WTC11 (cell line): ENCODE data around the gene KLHDC4.

Experiments
- ATF3 ChIP-seq: sonication (generic); formaldehyde crosslinking; conservative IDR thresholded peaks from 2 replicates; pipeline ENCODE4 v1.8.1; 2022; ENCODE audit warnings: mild to moderate bottlenecking, missing genetic modification reagents
- CREB1 ChIP-seq: sonication (generic); formaldehyde crosslinking; IDR thresholded peaks from 2 replicates; pipeline ENCODE4 v1.8.0; 2023; ENCODE audit warnings: mild to moderate bottlenecking, missing genetic modification reagents
- CTCF ChIP-seq: fragments of 200-600 bp; IDR thresholded peaks from 2 replicates; pipeline ENCODE4 v1.8.0; 2022; ENCODE audit warnings: antibody characterized with exemption
- GABPB1 ChIP-seq: sonication (generic); formaldehyde crosslinking; IDR thresholded peaks from 2 replicates; pipeline ENCODE4 v1.8.1; 2023; ENCODE audit warnings: mild to moderate bottlenecking, missing genetic modification reagents
- PREB ChIP-seq: sonication (generic); formaldehyde crosslinking; IDR thresholded peaks from 2 replicates; pipeline ENCODE4 v1.8.1; 2022; ENCODE audit warnings: mild to moderate bottlenecking, missing genetic modification reagents, moderate library complexity, borderline replicate concordance
- TEAD1 ChIP-seq: sonication (generic); formaldehyde crosslinking; IDR thresholded peaks from 2 replicates; pipeline ENCODE4 v1.8.0; 2022; ENCODE audit warnings: mild to moderate bottlenecking, missing genetic modification reagents
- ZNF232 ChIP-seq: sonication (generic); formaldehyde crosslinking; IDR thresholded peaks from 2 replicates; pipeline ENCODE4 v1.8.0; 2022; ENCODE audit warnings: mild to moderate bottlenecking, missing genetic modification reagents
- TF ChIP-seq, protein P1 (sequence below): sonication (generic); formaldehyde crosslinking; IDR thresholded peaks from 2 replicates; pipeline ENCODE4 v1.8.1; 2022; ENCODE audit warnings: low read depth, missing genetic modification reagents, borderline replicate concordance
- TF ChIP-seq, protein P2 (sequence below): sonication (generic); formaldehyde crosslinking; IDR thresholded peaks from 2 replicates; pipeline ENCODE4 v1.8.1; 2023; ENCODE audit warnings: mild to moderate bottlenecking, moderate library complexity, missing genetic modification reagents

- TF ChIP-seq ZNF232 (CRISPR knock-in tag) (no peak), GABPB1 (CRISPR knock-in tag) (no peak), TEAD1 (CRISPR knock-in tag) (no peak), ATF3 (CRISPR knock-in tag) (no peak), CTCF (no peak), CREB1 (no peak), PREB (CRISPR knock-in tag) (no peak)
- TF ChIP-seq, protein P1, sequence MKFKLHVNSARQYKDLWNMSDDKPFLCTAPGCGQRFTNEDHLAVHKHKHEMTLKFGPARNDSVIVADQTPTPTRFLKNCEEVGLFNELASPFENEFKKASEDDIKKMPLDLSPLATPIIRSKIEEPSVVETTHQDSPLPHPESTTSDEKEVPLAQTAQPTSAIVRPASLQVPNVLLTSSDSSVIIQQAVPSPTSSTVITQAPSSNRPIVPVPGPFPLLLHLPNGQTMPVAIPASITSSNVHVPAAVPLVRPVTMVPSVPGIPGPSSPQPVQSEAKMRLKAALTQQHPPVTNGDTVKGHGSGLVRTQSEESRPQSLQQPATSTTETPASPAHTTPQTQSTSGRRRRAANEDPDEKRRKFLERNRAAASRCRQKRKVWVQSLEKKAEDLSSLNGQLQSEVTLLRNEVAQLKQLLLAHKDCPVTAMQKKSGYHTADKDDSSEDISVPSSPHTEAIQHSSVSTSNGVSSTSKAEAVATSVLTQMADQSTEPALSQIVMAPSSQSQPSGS (CRISPR knock-in tag), result no peak
- TF ChIP-seq, protein P2, sequence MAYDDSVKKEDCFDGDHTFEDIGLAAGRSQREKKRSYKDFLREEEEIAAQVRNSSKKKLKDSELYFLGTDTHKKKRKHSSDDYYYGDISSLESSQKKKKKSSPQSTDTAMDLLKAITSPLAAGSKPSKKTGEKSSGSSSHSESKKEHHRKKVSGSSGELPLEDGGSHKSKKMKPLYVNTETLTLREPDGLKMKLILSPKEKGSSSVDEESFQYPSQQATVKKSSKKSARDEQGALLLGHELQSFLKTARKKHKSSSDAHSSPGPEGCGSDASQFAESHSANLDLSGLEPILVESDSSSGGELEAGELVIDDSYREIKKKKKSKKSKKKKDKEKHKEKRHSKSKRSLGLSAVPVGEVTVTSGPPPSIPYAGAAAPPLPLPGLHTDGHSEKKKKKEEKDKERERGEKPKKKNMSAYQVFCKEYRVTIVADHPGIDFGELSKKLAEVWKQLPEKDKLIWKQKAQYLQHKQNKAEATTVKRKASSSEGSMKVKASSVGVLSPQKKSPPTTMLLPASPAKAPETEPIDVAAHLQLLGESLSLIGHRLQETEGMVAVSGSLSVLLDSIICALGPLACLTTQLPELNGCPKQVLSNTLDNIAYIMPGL (CRISPR knock-in tag), result no peak
Measured at GRCh38 chr16:87740441-87740840, 25.3 kb downstream of the KLHDC4 start.
